Fibroblast of mammary gland (primary cell): ENCODE measurements around the gene MAG.

Experiments used
- DNase-seq: peaks from one replicate; pipeline ENCODE4 v3.0.0-alpha.2; 2010; ENCODE audit warnings: low read depth
- H3K4me3 ChIP-seq: 2 replicates; pipeline ENCODE4 v1.5.1; 2011; ENCODE audit warnings: low read depth, mild to moderate bottlenecking, low read length, moderate library complexity; ENCODE audit not compliant: control insufficient read depth
- TF ChIP-seq, protein P1 (sequence below): conservative IDR thresholded peaks from 2 replicates; pipeline ENCODE4 v1.5.1; 2011; ENCODE audit warnings: low read depth, low read length, inconsistent platforms; ENCODE audit not compliant: control insufficient read depth, insufficient read depth

MAG gene

DNA sequence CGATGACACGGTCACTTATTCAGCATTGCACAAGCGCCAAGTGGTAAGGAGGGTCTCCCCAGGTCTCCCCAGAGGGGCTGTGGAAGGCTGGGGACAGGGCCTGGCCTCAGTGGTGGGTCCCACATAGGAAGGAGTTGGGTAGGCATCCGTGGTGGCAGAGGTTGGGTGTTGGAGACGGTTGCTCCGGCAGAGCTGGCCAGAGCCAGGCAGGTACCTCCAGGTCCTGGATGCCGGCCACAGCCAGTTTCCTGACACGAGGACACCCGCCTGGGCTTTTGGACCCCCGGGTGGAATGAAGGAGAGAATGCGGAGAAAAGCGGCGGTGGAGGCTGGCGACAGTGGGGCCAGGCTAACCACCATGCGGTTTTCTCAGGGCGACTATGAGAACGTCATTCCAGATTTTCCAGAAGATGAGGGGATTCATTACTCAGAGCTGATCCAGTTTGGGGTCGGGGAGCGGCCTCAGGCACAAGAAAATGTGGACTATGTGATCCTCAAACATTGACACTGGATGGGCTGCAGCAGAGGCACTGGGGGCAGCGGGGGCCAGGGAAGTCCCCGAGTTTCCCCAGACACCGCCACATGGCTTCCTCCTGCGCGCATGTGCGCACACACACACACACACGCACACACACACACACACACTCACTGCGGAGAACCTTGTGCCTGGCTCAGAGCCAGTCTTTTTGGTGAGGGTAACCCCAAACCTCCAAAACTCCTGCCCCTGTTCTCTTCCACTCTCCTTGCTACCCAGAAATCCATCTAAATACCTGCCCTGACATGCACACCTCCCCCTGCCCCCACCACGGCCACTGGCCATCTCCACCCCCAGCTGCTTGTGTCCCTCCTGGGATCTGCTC is 54.5 kb downstream of the MAG start:
- H3K4me3 ChIP-seq, result no peak overlapping the region
- TF ChIP-seq, protein P1, sequence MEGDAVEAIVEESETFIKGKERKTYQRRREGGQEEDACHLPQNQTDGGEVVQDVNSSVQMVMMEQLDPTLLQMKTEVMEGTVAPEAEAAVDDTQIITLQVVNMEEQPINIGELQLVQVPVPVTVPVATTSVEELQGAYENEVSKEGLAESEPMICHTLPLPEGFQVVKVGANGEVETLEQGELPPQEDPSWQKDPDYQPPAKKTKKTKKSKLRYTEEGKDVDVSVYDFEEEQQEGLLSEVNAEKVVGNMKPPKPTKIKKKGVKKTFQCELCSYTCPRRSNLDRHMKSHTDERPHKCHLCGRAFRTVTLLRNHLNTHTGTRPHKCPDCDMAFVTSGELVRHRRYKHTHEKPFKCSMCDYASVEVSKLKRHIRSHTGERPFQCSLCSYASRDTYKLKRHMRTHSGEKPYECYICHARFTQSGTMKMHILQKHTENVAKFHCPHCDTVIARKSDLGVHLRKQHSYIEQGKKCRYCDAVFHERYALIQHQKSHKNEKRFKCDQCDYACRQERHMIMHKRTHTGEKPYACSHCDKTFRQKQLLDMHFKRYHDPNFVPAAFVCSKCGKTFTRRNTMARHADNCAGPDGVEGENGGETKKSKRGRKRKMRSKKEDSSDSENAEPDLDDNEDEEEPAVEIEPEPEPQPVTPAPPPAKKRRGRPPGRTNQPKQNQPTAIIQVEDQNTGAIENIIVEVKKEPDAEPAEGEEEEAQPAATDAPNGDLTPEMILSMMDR, result no peak
- DNase-seq, result no peak

DNA sequence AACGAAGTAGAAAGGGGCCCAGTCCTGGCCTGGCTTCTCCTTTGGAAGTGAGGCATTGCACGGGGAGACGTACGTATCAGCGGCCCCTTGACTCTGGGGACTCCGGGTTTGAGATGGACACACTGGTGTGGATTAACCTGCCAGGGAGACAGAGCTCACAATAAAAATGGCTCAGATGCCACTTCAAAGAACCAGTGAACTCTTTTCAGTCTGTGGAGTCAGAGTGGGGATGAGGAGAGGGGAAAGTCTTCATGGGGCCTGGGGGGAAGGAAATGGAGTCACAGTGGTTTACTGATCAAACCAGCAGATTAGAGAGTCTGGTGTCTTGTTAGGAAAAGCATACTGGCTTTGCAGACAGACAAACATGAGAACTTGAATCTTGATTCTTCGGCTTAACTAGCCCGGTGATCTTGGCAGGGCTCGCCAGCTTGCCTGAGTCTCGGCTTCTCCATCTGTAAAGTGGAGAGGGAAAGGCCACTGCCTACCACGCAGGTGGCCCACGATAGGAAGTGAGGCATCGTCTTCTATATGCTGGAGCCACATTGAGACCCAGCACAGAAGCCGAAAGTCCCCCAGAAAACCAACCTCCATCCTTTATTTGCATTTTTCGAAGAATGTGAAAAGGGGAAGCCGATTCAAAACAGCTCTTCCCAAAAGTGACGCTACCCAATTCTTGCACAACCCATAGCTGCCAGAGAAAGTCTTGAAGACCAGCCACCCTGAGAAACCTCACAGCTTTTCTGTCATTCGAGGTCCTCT is 55.4 kb downstream of the MAG start, which contains the start of gene FFAR1:
TSS of gene FFAR1 (plus strand) at position 732 of the 759 bp plus-strand sequence. CDS start 3,650 bp downstream, outside the sequence.
- H3K4me3 ChIP-seq, result no peak within 1 kb of the TSS
- DNase-seq, result no peak
- TF ChIP-seq, protein P1, result no peak

DNA sequence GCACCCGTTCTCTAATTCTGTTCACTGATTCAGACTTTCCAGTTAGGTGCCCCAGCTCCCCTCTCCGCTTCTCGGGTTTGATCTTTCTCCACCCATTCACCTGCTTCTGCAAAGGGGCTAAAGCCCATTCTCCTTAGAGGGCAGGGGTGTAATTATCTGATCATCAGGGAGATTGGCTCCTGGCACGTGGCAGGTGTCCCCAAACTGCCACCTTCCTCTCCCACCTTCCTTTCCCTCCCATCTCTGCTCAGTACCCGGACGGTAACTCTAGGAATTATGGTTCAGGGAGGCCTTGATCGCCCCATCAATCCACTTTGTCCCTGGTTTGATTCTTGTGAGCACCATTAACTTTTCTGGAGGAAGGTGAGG is 56.0 kb downstream of the MAG start:
- no peak overlapping the region for H3K4me3 ChIP-seq
- TF ChIP-seq, protein P1, result no peak
- DNase-seq, result no peak

DNA sequence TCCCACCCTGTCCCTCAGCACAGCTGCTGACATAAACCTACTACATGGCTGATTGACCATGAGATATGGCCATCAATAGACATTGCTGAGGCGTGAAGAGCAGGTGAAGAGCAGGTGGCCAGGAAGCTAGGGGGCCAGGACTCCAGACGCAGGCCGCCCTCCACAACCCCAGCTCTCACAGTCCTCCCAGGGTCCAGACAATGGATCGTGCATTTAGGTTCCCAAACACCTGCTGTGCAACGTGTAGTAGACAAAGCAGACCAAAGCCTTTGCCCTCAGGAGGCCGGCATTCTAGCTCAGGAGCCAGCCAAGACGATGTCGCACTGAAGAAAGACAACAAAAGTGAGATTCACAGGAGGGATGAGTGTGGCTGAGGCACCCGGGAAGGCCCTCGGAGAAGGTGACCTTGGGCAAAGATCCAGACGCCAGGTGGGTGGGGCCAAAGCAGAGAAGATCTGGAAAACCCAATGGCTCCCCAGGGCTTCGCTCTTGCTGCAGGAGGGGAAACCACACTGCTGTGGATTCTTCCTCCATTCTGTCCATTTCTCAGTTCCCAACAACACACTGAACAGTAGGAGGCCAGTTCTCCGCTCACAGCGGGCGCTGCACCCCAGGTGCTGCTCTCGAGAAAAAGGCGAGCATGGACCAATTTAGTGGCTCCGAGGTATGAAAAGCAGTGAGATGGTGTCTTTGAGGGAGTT is 57.1 kb downstream of the MAG start:
- TF ChIP-seq, protein P1, result no peak
- DNase-seq, result no peak
- no peak overlapping the region for H3K4me3 ChIP-seq

DNA sequence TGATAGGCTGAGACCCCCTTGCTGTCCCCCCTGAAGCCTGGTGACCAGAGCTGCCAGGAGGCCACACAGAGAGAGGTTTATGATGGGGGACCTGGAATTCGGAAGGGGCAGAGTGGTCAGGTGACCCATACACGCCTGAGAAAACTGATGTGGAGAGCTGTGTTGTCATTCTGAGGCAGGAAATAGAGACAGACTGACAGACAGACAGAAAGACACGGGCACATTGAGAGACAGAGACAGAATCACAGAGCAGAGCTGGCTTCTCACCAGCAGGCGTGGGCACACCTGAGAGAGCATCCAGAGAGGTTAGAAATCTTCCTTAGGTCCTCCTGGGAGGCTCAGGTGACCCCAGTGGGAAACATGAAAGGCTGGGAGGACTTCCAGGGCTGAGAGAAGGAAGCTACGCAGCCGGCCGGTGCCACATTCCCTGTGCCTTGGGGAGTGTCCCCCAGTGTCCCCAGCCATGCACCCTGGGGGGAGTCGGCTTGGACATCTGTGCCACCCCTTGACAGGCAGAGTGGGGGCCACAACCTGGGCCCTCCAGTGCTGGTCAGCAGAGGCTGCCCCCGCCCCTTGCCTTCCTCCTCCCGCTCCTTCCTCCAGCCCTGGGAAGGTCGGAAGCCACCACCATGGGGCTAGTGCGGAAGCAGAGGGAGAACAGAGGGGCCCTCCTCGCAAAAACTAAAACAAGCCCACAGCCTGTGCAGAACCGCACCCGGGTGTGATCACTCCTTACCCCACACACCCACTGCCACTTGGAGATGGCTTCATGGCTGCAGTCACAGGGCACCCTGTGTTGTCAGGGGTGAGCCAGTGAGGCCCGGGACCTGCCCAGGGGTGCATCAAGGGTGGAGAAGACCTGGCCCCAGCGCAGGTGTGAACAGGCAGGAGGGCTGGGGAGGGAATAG is 57.9 kb downstream of the MAG start:
- TF ChIP-seq, protein P1, result no peak
- H3K4me3 ChIP-seq, result no peak overlapping the region
- DNase-seq, result no peak

DNA sequence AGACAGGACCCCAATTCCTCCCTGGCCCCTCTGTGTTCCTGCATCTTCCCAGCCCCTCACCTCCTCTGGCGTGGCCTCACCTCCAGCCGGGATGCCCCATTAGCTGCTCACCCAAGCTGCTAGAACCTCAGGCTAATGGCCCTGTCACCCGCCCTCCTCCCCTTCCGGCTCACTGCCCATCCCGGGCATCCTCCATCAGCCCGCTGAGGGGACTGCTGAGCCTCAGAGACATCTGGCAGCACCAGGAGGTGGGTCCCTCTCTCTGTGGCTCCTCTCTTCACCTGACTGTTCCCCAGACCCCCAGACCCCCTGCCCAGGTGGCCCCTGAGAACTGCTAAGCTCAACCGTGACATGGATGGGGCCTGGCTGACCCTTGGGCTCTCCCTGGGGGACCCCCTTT is 58.6 kb downstream of the MAG start:
- no peak for DNase-seq
- TF ChIP-seq, protein P1, result no peak
- no peak overlapping the region for H3K4me3 ChIP-seq
